Measurements from ENCODE around the gene KCNQ1.

- TF ChIP-seq CTCF (IDR thresholded peaks at IDR 0.05) (no peak), POLR2A (IDR thresholded peaks at IDR 0.05) (no peak), POLR2AphosphoS5 (IDR thresholded peaks at IDR 0.05) (no peak), EP300 (IDR thresholded peaks at IDR 0.05) (no peak)
Measured at GRCh38 chr11:2512431-2513407, 67.9 kb downstream of the KCNQ1 start.

All from upper lobe of left lung (tissue), 4 donors.